HG02885 (cell line): ENCODE data around the gene ZBTB43.

Experiments used
- ATAC-seq: cut with Tn5 transposase; IDR thresholded peaks from one replicate; pipeline ENCODE4 v1.9.1; 2021; ENCODE audit warnings: mild to moderate bottlenecking; ENCODE audit not compliant: unreplicated experiment, poor library complexity

ZBTB43 gene

DNA sequence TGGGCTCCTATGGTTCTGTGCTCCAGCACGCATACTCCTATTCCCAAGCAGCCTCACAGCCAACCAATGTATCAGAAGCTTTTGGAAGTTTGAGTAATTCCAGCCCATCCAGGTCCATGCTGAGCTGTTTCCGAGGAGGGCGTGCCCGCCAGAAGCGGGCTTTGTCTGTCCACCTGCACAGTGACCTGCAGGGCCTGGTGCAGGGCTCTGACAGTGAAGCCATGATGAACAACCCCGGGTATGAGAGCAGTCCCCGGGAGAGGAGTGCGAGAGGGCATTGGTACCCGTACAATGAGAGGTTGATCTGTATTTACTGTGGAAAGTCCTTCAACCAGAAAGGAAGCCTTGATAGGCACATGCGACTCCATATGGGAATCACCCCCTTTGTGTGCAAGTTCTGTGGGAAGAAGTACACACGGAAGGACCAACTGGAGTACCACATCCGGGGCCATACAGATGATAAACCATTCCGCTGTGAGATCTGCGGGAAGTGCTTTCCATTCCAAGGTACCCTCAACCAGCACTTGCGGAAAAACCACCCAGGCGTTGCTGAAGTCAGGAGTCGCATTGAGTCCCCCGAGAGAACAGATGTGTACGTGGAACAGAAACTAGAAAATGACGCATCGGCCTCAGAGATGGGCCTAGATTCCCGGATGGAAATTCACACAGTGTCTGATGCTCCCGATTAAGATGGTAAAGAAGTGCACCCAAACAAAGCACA is 75.5 kb downstream of the ZBTB43 start:
- no peak for ATAC-seq

GRCh38 chr9:126880947-126881332 is 76.1 kb downstream of the ZBTB43 start:
- ATAC-seq: no peak

GRCh38 chr9:126882746-126883145 is 77.9 kb downstream of the ZBTB43 start:
- no peak for ATAC-seq

GRCh38 chr9:126883636-126884035 is 78.8 kb downstream of the ZBTB43 start:
- no peak for ATAC-seq

DNA sequence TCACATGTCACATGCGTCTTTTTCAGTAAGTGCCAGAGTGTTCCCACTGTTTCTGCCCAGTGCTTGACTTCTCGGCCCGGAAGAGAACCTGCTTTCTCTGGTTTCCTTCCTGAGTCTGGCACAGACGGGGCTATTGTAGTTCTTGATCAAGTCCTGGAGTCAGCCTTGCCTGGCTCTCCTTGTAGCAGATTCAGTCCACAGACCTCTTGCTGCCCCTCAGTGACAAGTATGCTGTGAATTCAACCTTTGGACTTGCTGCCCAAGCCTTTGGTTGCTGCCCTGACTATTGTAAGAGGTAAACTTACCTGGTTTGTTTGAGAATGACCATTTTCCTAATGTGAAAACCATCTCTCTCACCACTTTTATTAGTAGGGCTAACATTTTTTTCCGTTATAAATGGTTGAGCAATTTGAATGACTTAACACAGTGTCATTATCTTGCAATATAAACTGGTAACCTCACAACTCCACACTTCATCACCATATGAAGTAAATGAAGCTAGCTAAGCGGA is 80.3 kb downstream of the ZBTB43 start:
- no peak for ATAC-seq

DNA sequence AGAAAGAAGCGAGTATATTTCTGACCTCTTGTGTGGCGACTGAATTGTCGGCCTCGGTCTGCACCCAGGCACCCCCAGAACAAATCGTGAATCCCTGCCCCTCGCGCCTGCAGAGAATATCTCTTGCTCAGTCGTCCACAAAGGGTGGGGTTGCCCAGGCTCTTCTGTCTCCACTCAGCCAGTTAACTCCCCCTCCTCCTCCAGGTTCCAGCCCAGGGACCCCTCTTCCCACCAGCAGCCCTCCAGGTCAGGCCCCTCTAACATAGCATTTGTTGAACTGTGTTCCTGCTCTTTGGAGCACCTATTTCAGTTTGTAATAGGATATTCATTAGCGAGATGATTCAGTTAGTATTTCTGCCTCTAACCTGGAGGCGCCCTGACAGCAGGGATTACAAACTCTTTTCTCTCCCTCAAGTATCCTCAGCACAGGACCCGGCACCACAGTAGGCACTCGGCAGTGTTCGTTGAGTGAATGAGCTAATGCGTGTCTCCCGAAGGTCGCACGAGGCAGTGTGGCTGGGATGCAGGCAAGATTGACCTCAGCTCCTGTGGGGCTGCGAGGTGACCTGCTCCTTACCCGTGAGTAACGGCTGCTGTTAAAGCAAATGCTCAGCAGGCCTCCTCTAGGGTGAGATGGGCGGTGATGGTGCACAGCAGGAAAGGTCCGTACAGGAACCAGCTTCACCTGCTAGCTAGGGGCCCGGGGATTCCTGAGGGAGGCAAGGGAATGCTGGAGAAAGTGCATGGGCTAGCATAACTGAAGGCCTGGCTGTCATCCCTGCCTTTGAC is 81.4 kb downstream of the ZBTB43 start:
- ATAC-seq: no peak

- no peak for ATAC-seq
Measured at GRCh38 chr9:126886897-126887296, 82.1 kb downstream of the ZBTB43 start.
